HG03097 (cell line): ENCODE data around the gene SRPRB.

ENCODE experiments used
- ATAC-seq: cut with Tn5 transposase; IDR thresholded peaks from one replicate; pipeline ENCODE4 v1.9.1; 2021; ENCODE audit not compliant: unreplicated experiment, low FRiP score

Gene SRPRB

GRCh38 chr3:133825969-133826727 is 20.5 kb downstream of the SRPRB start:
- ATAC-seq = no peak

GRCh38 chr3:133827136-133827535 is 21.5 kb downstream of the SRPRB start:
- ATAC-seq = no peak

- no peak for ATAC-seq
Observed at GRCh38 chr3:133827684-133828083, 22.1 kb downstream of the SRPRB start.

GRCh38 chr3:133828576-133829309 is 23.1 kb downstream of the SRPRB start:
- ATAC-seq = no peak

GRCh38 chr3:133829310-133829707 is 23.7 kb downstream of the SRPRB start:
- no peak for ATAC-seq

GRCh38 chr3:133830071-133830470 is 24.5 kb downstream of the SRPRB start:
- ATAC-seq = no peak

- ATAC-seq = no peak
Observed at GRCh38 chr3:133831966-133832801, 26.6 kb downstream of the SRPRB start.

GRCh38 chr3:133832802-133833144 is 27.2 kb downstream of the SRPRB start:
- ATAC-seq = no peak

- ATAC-seq = no peak
Observed at GRCh38 chr3:133833267-133833666, 27.7 kb downstream of the SRPRB start.

GRCh38 chr3:133833880-133834620 is 28.4 kb downstream of the SRPRB start:
- ATAC-seq = no peak

- no peak for ATAC-seq
Observed at GRCh38 chr3:133834621-133835417, 29.2 kb downstream of the SRPRB start.

- no peak for ATAC-seq
Observed at GRCh38 chr3:133835418-133835743, 29.8 kb downstream of the SRPRB start.

GRCh38 chr3:133835961-133836360 is 30.3 kb downstream of the SRPRB start:
- no peak for ATAC-seq

GRCh38 chr3:133836497-133837158 is 31.0 kb downstream of the SRPRB start:
- ATAC-seq = no peak

- no peak for ATAC-seq
Observed at GRCh38 chr3:133837487-133838295, 32.1 kb downstream of the SRPRB start.

- ATAC-seq = no peak
Observed at GRCh38 chr3:133838296-133838789, 32.7 kb downstream of the SRPRB start.

- no peak for ATAC-seq
Observed at GRCh38 chr3:133838916-133839800, 33.5 kb downstream of the SRPRB start.
